IMR-90 (cell line): Measurements from ENCODE around the gene EPHA5. TPM values are rescaled to one million over a fixed set of nuclear protein-coding genes. Genes with fewer than 3 reads are reported as not detected.

Source experiments
- ATAC-seq: fragments of 200-7000 bp; cut with Tn5 transposase; 2 replicates; pipeline ENCODE4 v1.9.1; 2020; ENCODE audit warnings: low read depth, mild to moderate bottlenecking, moderate library complexity
- BruUV-seq: library from RNA; stranded (reverse); fragments of 400-500 nt; replicated peaks from 2 replicates; lab custom pipeline; 2021; lab: Mats Ljungman, UMichigan
- CTCF ChIA-PET: fragments of 300-600 bp; formaldehyde crosslinking; extraction: SDS; loops from one replicate; lab custom pipeline; 2021; ENCODE audit warnings: antibody characterized with exemption; lab: Yijun Ruan, JAX
- POLR2A ChIA-PET: fragments of 300-600 bp; sonication (Branson Sonifier 250); formaldehyde crosslinking; loops from one replicate; lab custom pipeline; 2022; ENCODE audit warnings: antibody characterized with exemption; ENCODE audit not compliant: unreplicated experiment; lab: Charles Lee
- DNase-seq: peaks from one replicate; pipeline ENCODE4 v3.0.0; 2013
- H2AFZ ChIP-seq: replicated peaks from 2 replicates; pipeline ENCODE3; 2013; ENCODE audit warnings: low read length, mild to moderate bottlenecking; ENCODE audit not compliant: poor library complexity
- H2AK5ac ChIP-seq: 2 replicates; pipeline ENCODE4 v1.6.1; 2013; ENCODE audit warnings: low read depth, low read length, inconsistent platforms
- H2AK9ac ChIP-seq: replicated peaks from 2 replicates; pipeline ENCODE3; 2013; ENCODE audit warnings: mild to moderate bottlenecking, low read depth, low read length, moderate library complexity; ENCODE audit not compliant: poor library complexity
- H2BK120ac ChIP-seq: 2 replicates; pipeline ENCODE4 v1.6.1; 2013; ENCODE audit warnings: low read depth, low read length, inconsistent platforms
- H2BK15ac ChIP-seq: 3 replicates; pipeline ENCODE4 v1.6.1; 2013; ENCODE audit warnings: low read depth, low read length, inconsistent platforms
- H2BK20ac ChIP-seq: 2 replicates; pipeline ENCODE4 v1.6.1; 2013; ENCODE audit warnings: low read depth, mild to moderate bottlenecking, inconsistent platforms, low read length, moderate library complexity
- H2BK5ac ChIP-seq: 2 replicates; pipeline ENCODE4 v1.6.1; 2013; ENCODE audit warnings: mild to moderate bottlenecking, low read depth, low read length, inconsistent platforms; ENCODE audit not compliant: poor library complexity, severe bottlenecking
- H3K14ac ChIP-seq: replicated peaks from 2 replicates; pipeline ENCODE4 v1.6.1; 2013; ENCODE audit warnings: low read depth, low read length, inconsistent platforms
- H3K18ac ChIP-seq: 2 replicates; pipeline ENCODE4 v1.6.1; 2013; ENCODE audit warnings: low read depth, low read length, control low read depth
- H3K23ac ChIP-seq: 2 replicates; pipeline ENCODE4 v1.6.1; 2013; ENCODE audit warnings: low read depth, low read length, inconsistent platforms
- H3K27ac ChIP-seq: 2 replicates; pipeline ENCODE4 v1.5.1; 2013; ENCODE audit warnings: mild to moderate bottlenecking, control low read depth, low read length; ENCODE audit not compliant: insufficient read depth
- H3K27me3 ChIP-seq: 2 replicates; pipeline ENCODE4 v1.6.1; 2013; ENCODE audit warnings: low read length; ENCODE audit not compliant: control insufficient read depth, insufficient read depth
- H3K36me3 ChIP-seq: 2 replicates; pipeline ENCODE4 v1.6.1; 2013; ENCODE audit warnings: low read length, mixed read lengths; ENCODE audit not compliant: control insufficient read depth, insufficient read depth
- H3K4ac ChIP-seq: 2 replicates; pipeline ENCODE4 v1.6.1; 2013; ENCODE audit warnings: low read depth, low read length, inconsistent platforms
- H3K4me1 ChIP-seq: 2 replicates; pipeline ENCODE4 v1.6.1; 2013; ENCODE audit warnings: low read length, mixed read lengths; ENCODE audit not compliant: control insufficient read depth, insufficient read depth
- H3K4me2 ChIP-seq: 2 replicates; pipeline ENCODE4 v1.6.1; 2013; ENCODE audit warnings: low read depth, mild to moderate bottlenecking, control low read depth, low read length, moderate library complexity
- H3K4me3 ChIP-seq: 2 replicates; pipeline ENCODE4 v1.5.1; 2013; ENCODE audit warnings: low read depth, mild to moderate bottlenecking, control low read depth, low read length, moderate library complexity; ENCODE audit not compliant: insufficient read depth
- H3K56ac ChIP-seq: 2 replicates; pipeline ENCODE4 v1.6.1; 2013; ENCODE audit warnings: low read length, inconsistent platforms; ENCODE audit not compliant: insufficient read depth; ENCODE audit errors: extremely low read depth
- H3K79me1 ChIP-seq, 2 experiments: 2 replicates each; pipeline ENCODE4 v1.6.1; 2013; ENCODE audit warnings: low read length in 2 of 2, inconsistent platforms in 1 of 2, low read depth in 1 of 2
- H3K9ac ChIP-seq: 2 replicates; pipeline ENCODE4 v1.6.1; 2013; ENCODE audit warnings: low read depth, low read length, control low read depth
- H3K9me1 ChIP-seq: 2 replicates; pipeline ENCODE4 v1.6.1; 2013; ENCODE audit warnings: low read length, inconsistent platforms; ENCODE audit not compliant: insufficient read depth
- H3K9me3 ChIP-seq: 2 replicates; pipeline ENCODE4 v1.6.1; 2013; ENCODE audit warnings: low read length; ENCODE audit not compliant: control insufficient read depth, insufficient read depth
- H4K20me1 ChIP-seq: 2 replicates; pipeline ENCODE4 v1.6.1; 2013; ENCODE audit warnings: low read length, inconsistent platforms; ENCODE audit not compliant: insufficient read depth
- H4K5ac ChIP-seq: 2 replicates; pipeline ENCODE4 v1.6.1; 2013; ENCODE audit warnings: mild to moderate bottlenecking, low read depth, low read length, control low read depth
- H4K8ac ChIP-seq, 2 experiments: 2 replicates each; pipeline ENCODE4 v1.6.1; 2013; ENCODE audit warnings: low read depth in 2 of 2, low read length in 2 of 2, control low read depth in 1 of 2, inconsistent platforms in 1 of 2
- H4K91ac ChIP-seq: 2 replicates; pipeline ENCODE4 v1.6.1; 2013; ENCODE audit warnings: low read depth, low read length, inconsistent platforms; ENCODE audit not compliant: insufficient read depth
- BHLHE40 ChIP-seq: fragments of 150-350 bp; IDR thresholded peaks from 2 replicates; pipeline ENCODE4 v1.6.1; 2016; ENCODE audit warnings: mild to moderate bottlenecking, low read depth, low read length
- CEBPB ChIP-seq: IDR thresholded peaks from 2 replicates; pipeline ENCODE4 v1.6.1; 2012; ENCODE audit warnings: low read depth, low read length, improper control_type of control experiment
- CHD1 ChIP-seq: IDR thresholded peaks from 2 replicates; pipeline ENCODE4 v1.6.1; 2012; ENCODE audit warnings: low read depth, low read length, improper control_type of control experiment
- FOS ChIP-seq: fragments of 150-350 bp; IDR thresholded peaks from 2 replicates; pipeline ENCODE4 v1.6.1; 2016; ENCODE audit warnings: low read depth, low read length
- MAZ ChIP-seq: IDR thresholded peaks from 2 replicates; pipeline ENCODE4 v1.6.1; 2012; ENCODE audit warnings: low read depth, mild to moderate bottlenecking, low read length, improper control_type of control experiment, moderate library complexity, borderline replicate concordance
- MXI1 ChIP-seq: IDR thresholded peaks from 2 replicates; pipeline ENCODE4 v1.6.1; 2012; ENCODE audit warnings: low read depth, mild to moderate bottlenecking, low read length, moderate library complexity, borderline replicate concordance
- NFE2L2 ChIP-seq: fragments of 150-350 bp; IDR thresholded peaks from 2 replicates; pipeline ENCODE4 v1.6.1; 2016; ENCODE audit warnings: low read depth, mild to moderate bottlenecking, low read length
- POLR2A ChIP-seq: IDR thresholded peaks from 2 replicates; pipeline ENCODE4 v1.6.1; 2012; ENCODE audit warnings: mild to moderate bottlenecking, low read depth, low read length
- RAD21 ChIP-seq: IDR thresholded peaks from 2 replicates; pipeline ENCODE4 v1.6.1; 2012; ENCODE audit warnings: low read length, improper control_type of control experiment
- RFX5 ChIP-seq: IDR thresholded peaks from 2 replicates; pipeline ENCODE4 v1.8.0; 2012; ENCODE audit warnings: low read depth, mild to moderate bottlenecking, low read length, moderate library complexity
- SMC3 ChIP-seq: fragments of 150-350 bp; IDR thresholded peaks from 2 replicates; pipeline ENCODE4 v1.6.1; 2016; ENCODE audit warnings: low read depth, mild to moderate bottlenecking, antibody characterized with exemption, low read length, moderate library complexity
- WGBS, 2 experiments: methylation state at CpG; one replicate each; pipeline versions ENCODE4 v1.1.5 to v1.1.7; 2013; ENCODE audit warnings: missing lambda C conversion rate in 2 of 2; ENCODE audit not compliant: insufficient read length in 1 of 2; ENCODE audit errors: extremely low coverage in 2 of 2; 5-methylcytosine and 5-hydroxymethylcytosine counted together
- dilution Hi-C: fragments of 300-500 bp; cut with HindIII; formaldehyde crosslinking; loops from one replicate; pipeline ENCODE4 v1.14.3; 2018; ENCODE audit warnings: low sequenced_read_pairs; ENCODE audit not compliant: unreplicated experiment
- in situ Hi-C: fragments of 300-500 bp; cut with MboI; formaldehyde crosslinking; loops from 3 replicates; pipeline ENCODE4 v1.14.3; 2019; ENCODE audit warnings: low sequenced_read_pairs, inconsistent platforms, mixed read lengths
- intact Hi-C: fragments of 100-400 bp; cut with micrococcal nuclease; formaldehyde crosslinking; loops from 2 replicates; pipeline ENCODE4 v1.10.0; 2022
- polyA plus RNA-seq, 3 experiments: library from polyadenylated mRNA; depleted of rRNA; stranded (reverse); fragments of >200 nt; gene quantifications; 2 replicates each; pipeline ENCODE4 v1.2.3, GENCODE V29; 2012; ENCODE audit warnings: low replicate concordance in 1 of 3
- total RNA-seq: library from RNA; depleted of rRNA; stranded (reverse); fragments of >200 nt; gene quantifications from 2 replicates; pipeline ENCODE4 v1.2.3, GENCODE V29; 2012
- TF ChIP-seq, protein P1 (sequence below): fragments of 150-350 bp; IDR thresholded peaks from 2 replicates; pipeline ENCODE4 v1.6.1; 2017; ENCODE audit warnings: mild to moderate bottlenecking, antibody characterized with exemption, low read length, low read depth
- TF ChIP-seq, protein P2 (sequence below): conservative IDR thresholded peaks from 2 replicates; pipeline ENCODE4 v1.5.1; 2012; ENCODE audit warnings: mild to moderate bottlenecking, low read depth, low read length, improper control_type of control experiment
- TF ChIP-seq, protein P3 (sequence below): fragments of 150-350 bp; IDR thresholded peaks from 2 replicates; pipeline ENCODE4 v1.6.1; 2016; ENCODE audit warnings: low read depth, mild to moderate bottlenecking, low read length, moderate library complexity, borderline replicate concordance

Gene EPHA5
- total and polyA plus RNA-seq, 2 of the 4 experiments (the other 2 are of a cell fraction), result 0.07 to 0.18 TPM

DNA sequence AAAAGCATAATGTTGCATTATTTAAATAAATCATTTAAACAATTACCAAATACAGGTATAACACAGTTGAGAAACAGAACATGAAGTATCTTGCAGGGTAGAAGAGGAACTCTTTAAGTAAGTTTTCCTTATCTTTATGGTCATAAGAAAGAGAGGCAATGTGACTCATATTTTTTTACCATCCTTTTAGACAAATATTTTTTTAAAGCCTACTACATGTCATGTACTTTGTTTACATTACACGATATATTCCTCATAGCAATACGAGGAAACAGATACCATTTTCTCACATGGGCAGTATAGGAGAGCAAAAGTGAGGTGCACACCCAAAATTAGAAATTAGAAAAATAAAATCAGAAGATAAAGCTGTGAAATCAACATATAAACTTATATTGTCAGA lies 49.3 kb upstream of the EPHA5 start:
- CTCF ChIA-PET, result no interaction called here
- no CpG with 5 or more reads among the region's 2 CpGs for WGBS, 2 experiments

More for the DNA sequence above, 49.3 kb upstream of the EPHA5 start:
- H3K4me2 ChIP-seq, result no peak overlapping the region
- in situ Hi-C loops (no loop called here), dilution Hi-C loops (no loop called here), intact Hi-C loops (no loop called here)
- no peak overlapping the region for H3K4me3 ChIP-seq
- no peak overlapping the region for H2AFZ ChIP-seq
- no peaks in the 10 kb centered on the region for H3K9me1 ChIP-seq
- H3K14ac ChIP-seq, result no peak overlapping the region
- POLR2A ChIA-PET, result no interaction called here
- no peaks in the 10 kb centered on the region for H3K4me1 ChIP-seq
- H4K91ac ChIP-seq, result no peak overlapping the region
- no TSS peak for BruUV-seq
- H3K9me3 ChIP-seq, result no peaks in the 10 kb centered on the region
- TF ChIP-seq POLR2A (no peak), BHLHE40 (no peak), RFX5 (no peak), RAD21 (no peak), CEBPB (no peak), FOS (no peak), CHD1 (no peak), SMC3 (no peak), MXI1 (no peak), MAZ (no peak), NFE2L2 (no peak)
- TF ChIP-seq, protein P1, sequence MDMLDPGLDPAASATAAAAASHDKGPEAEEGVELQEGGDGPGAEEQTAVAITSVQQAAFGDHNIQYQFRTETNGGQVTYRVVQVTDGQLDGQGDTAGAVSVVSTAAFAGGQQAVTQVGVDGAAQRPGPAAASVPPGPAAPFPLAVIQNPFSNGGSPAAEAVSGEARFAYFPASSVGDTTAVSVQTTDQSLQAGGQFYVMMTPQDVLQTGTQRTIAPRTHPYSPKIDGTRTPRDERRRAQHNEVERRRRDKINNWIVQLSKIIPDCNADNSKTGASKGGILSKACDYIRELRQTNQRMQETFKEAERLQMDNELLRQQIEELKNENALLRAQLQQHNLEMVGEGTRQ, result no peak
- TF ChIP-seq, protein P2, sequence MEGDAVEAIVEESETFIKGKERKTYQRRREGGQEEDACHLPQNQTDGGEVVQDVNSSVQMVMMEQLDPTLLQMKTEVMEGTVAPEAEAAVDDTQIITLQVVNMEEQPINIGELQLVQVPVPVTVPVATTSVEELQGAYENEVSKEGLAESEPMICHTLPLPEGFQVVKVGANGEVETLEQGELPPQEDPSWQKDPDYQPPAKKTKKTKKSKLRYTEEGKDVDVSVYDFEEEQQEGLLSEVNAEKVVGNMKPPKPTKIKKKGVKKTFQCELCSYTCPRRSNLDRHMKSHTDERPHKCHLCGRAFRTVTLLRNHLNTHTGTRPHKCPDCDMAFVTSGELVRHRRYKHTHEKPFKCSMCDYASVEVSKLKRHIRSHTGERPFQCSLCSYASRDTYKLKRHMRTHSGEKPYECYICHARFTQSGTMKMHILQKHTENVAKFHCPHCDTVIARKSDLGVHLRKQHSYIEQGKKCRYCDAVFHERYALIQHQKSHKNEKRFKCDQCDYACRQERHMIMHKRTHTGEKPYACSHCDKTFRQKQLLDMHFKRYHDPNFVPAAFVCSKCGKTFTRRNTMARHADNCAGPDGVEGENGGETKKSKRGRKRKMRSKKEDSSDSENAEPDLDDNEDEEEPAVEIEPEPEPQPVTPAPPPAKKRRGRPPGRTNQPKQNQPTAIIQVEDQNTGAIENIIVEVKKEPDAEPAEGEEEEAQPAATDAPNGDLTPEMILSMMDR, result no peak
- TF ChIP-seq, protein P3, sequence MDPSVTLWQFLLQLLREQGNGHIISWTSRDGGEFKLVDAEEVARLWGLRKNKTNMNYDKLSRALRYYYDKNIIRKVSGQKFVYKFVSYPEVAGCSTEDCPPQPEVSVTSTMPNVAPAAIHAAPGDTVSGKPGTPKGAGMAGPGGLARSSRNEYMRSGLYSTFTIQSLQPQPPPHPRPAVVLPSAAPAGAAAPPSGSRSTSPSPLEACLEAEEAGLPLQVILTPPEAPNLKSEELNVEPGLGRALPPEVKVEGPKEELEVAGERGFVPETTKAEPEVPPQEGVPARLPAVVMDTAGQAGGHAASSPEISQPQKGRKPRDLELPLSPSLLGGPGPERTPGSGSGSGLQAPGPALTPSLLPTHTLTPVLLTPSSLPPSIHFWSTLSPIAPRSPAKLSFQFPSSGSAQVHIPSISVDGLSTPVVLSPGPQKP, result no peak
- H3K36me3 ChIP-seq, result no peaks in the 10 kb centered on the region
- ATAC-seq (no peak), DNase-seq (no peak)
- no peaks in the 10 kb centered on the region for H3K79me1 ChIP-seq
- no peak overlapping the region for H3K56ac ChIP-seq
- H3K27ac ChIP-seq, result no peak overlapping the region
- no peak overlapping the region for H3K18ac ChIP-seq
- H4K8ac ChIP-seq, result no peak overlapping the region
- H4K5ac ChIP-seq, result no peak overlapping the region
- no peak overlapping the region for H2AK9ac ChIP-seq
- no peak overlapping the region for H2BK120ac ChIP-seq
- no peak overlapping the region for H3K9ac ChIP-seq
- H3K23ac ChIP-seq, result no peak overlapping the region
- no peaks in the 10 kb centered on the region for H4K20me1 ChIP-seq
- no peak overlapping the region for H2BK5ac ChIP-seq
- H3K27me3 ChIP-seq, result no peaks in the 10 kb centered on the region
- H2AK5ac ChIP-seq, result no peak overlapping the region
- no peak overlapping the region for H2BK20ac ChIP-seq
- no peak overlapping the region for H2BK15ac ChIP-seq
- H3K4ac ChIP-seq, result no peak overlapping the region
